OCI-LY1 (cell line): Measurements from ENCODE around the gene PANK4.

Source experiments
- H2AFZ ChIP-seq: fragments of 200-600 bp; sonication (generic), shearing (Covaris generic); 2 replicates; pipeline ENCODE4 v1.6.0; 2014; ENCODE audit warnings: antibody characterized with exemption, mild to moderate bottlenecking, low read length
- H3F3A ChIP-seq: fragments of 200-600 bp; sonication (generic), shearing (Covaris generic); 2 replicates; pipeline ENCODE4 v1.6.0; 2014; ENCODE audit warnings: mild to moderate bottlenecking, antibody characterized with exemption, low read length, moderate library complexity; ENCODE audit not compliant: insufficient read depth
- H3K27ac ChIP-seq: fragments of 200-600 bp; sonication (generic); 2 replicates; pipeline ENCODE4 v1.5.1; 2014; ENCODE audit warnings: low read length, mixed run types, mild to moderate bottlenecking, low read depth; ENCODE audit not compliant: poor library complexity, severe bottlenecking
- H3K27me3 ChIP-seq: fragments of 200-600 bp; sonication (generic); 2 replicates; pipeline ENCODE4 v1.6.0; 2014; ENCODE audit warnings: antibody characterized with exemption, mild to moderate bottlenecking, low read length, moderate library complexity; ENCODE audit not compliant: insufficient read depth
- H3K36me3 ChIP-seq: fragments of 200-600 bp; sonication (generic); 2 replicates; pipeline ENCODE4 v1.6.1; 2014; ENCODE audit warnings: mild to moderate bottlenecking, antibody characterized with exemption, low read length, moderate library complexity, mixed read lengths; ENCODE audit not compliant: insufficient read depth
- H3K4me1 ChIP-seq: fragments of 200-600 bp; sonication (generic); 2 replicates; pipeline ENCODE4 v1.5.1; 2014; ENCODE audit warnings: mild to moderate bottlenecking, low read length, moderate library complexity; ENCODE audit not compliant: insufficient read depth, severe bottlenecking
- H3K4me2 ChIP-seq: fragments of 200-600 bp; sonication (generic), shearing (Covaris generic); 2 replicates; pipeline ENCODE4 v1.6.1; 2014; ENCODE audit warnings: low read length
- H3K4me3 ChIP-seq: fragments of 200-600 bp; sonication (generic); 2 replicates; pipeline ENCODE4 v1.5.1; 2014; ENCODE audit warnings: low read length, low read depth, mild to moderate bottlenecking, mixed read lengths; ENCODE audit not compliant: poor library complexity, severe bottlenecking
- H3K79me2 ChIP-seq: fragments of 200-600 bp; shearing (Covaris generic); 2 replicates; pipeline ENCODE4 v1.6.1; 2016; ENCODE audit warnings: mixed run types, low read length, mixed read lengths; ENCODE audit not compliant: insufficient read depth
- H3K9ac ChIP-seq: fragments of 200-600 bp; sonication (generic), shearing (Covaris generic); 2 replicates; pipeline ENCODE4 v1.6.1; 2014; ENCODE audit warnings: mild to moderate bottlenecking, low read length, mixed read lengths
- H3K9me2 ChIP-seq: fragments of 200-600 bp; sonication (generic), shearing (Covaris generic); 2 replicates; pipeline ENCODE4 v1.6.1; 2014; ENCODE audit warnings: low read depth, mild to moderate bottlenecking, low read length, mixed read lengths
- H3K9me3 ChIP-seq: fragments of 200-600 bp; shearing (Covaris generic); 2 replicates; pipeline ENCODE4 v1.6.1; 2014; ENCODE audit warnings: low read length, mixed read lengths
- H4K20me1 ChIP-seq: fragments of 200-600 bp; sonication (generic), shearing (Covaris generic); 2 replicates; pipeline ENCODE4 v1.6.0; 2016; ENCODE audit warnings: mild to moderate bottlenecking, low read length; ENCODE audit not compliant: insufficient read depth
- CTCF ChIP-seq: fragments of 200-600 bp; sonication (generic), shearing (Covaris generic); IDR thresholded peaks from 2 replicates; pipeline ENCODE4 v1.5.1; 2017; ENCODE audit warnings: mild to moderate bottlenecking, antibody characterized with exemption, low read length, moderate library complexity, mixed read lengths
- EZH2 ChIP-seq: fragments of 200-600 bp; sonication (generic), shearing (Covaris generic); IDR thresholded peaks from 2 replicates; pipeline ENCODE4 v1.8.0; 2017; ENCODE audit warnings: borderline replicate concordance, mixed run types, mild to moderate bottlenecking, antibody characterized with exemption, low read length, moderate library complexity, mixed read lengths

PANK4 gene

DNA sequence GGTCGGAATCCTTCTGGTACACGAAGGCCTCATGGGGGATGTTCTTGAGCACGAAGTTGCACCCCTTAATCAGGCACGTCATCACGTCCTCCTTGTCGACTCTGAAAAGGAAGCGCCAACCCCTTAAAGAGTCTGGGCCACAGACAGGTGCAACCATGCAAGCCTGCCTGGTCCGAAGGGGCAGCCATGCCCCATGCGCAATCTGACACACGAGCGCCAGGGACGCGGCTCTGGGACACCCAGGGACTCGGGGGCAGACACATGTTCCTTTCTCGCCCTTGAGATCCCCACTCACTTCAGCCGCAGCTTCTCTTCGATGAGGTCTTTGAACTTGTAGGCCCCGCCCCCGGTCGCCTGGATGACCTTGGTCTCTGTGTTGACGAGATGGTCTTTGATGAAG lies 5.6 kb downstream of the PANK4 start:
- Histone ChIP-seq H3K4me2 (no peak overlapping the region), H3K4me3 (no peak overlapping the region), H2AFZ (no peak overlapping the region), H3K4me1 (peaks cover 19% of the 10 kb centered on the region), H3K9me3 (no peaks in the 10 kb centered on the region), H4K20me1 (no peaks in the 10 kb centered on the region), H3K27me3 (no peaks in the 10 kb centered on the region), H3K9me2 (no peaks in the 10 kb centered on the region), H3K36me3 (peaks cover 60% of the 10 kb centered on the region), H3K9ac (no peak overlapping the region), H3K27ac (no peak overlapping the region), H3F3A (no peaks in the 10 kb centered on the region), H3K79me2 (peaks cover 33% of the 10 kb centered on the region)
- no peak for TF ChIP-seq EZH2
- TF ChIP-seq CTCF = no peak

GRCh38 chr1:2520206-2520605 lies 6.2 kb downstream of the PANK4 start:
- peaks cover 27% of the 10 kb centered on the region for H3K79me2 ChIP-seq
- no peak overlapping the region for H3K27ac ChIP-seq
- peaks cover 16% of the 10 kb centered on the region for H3K4me1 ChIP-seq
- H2AFZ ChIP-seq = no peak overlapping the region
- no peak overlapping the region for H3K4me3 ChIP-seq
- no peak overlapping the region for H3K9ac ChIP-seq
- peaks cover 66% of the 10 kb centered on the region for H3K36me3 ChIP-seq
- no peaks in the 10 kb centered on the region for H3F3A ChIP-seq
- no peak for TF ChIP-seq CTCF
- TF ChIP-seq EZH2 = no peak
- no peaks in the 10 kb centered on the region for H4K20me1 ChIP-seq
- no peaks in the 10 kb centered on the region for H3K9me2 ChIP-seq
- H3K9me3 ChIP-seq = no peaks in the 10 kb centered on the region
- no peaks in the 10 kb centered on the region for H3K27me3 ChIP-seq
- no peak overlapping the region for H3K4me2 ChIP-seq

DNA sequence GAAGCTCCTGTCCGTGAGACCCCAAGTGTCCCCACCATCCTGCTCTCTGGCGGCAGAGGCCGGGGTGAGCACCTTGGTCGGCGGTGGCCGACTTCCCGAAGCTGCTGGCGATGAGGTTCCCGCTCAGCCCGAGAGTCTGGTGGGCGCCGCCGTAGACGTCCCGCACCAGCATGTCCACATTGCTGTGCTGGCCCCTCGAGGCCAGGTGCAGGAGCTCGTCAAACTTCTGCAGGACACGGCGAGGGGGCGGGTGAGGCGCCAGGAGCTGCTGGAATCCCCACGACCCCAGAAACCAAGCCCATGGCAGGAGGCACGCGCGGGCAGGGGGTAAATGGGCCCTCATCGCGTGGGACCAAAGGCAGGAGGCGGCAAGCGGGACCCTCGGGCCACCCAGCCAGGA lies 6.7 kb downstream of the PANK4 start:
- H3K4me2 ChIP-seq = no peak overlapping the region
- H3K27me3 ChIP-seq = no peaks in the 10 kb centered on the region
- no peaks in the 10 kb centered on the region for H3K9me2 ChIP-seq
- H3K4me1 ChIP-seq = peaks cover 11% of the 10 kb centered on the region
- H2AFZ ChIP-seq = no peak overlapping the region
- peaks cover 22% of the 10 kb centered on the region for H3K79me2 ChIP-seq
- H3K4me3 ChIP-seq = no peak overlapping the region
- H3K36me3 ChIP-seq = peaks cover 71% of the 10 kb centered on the region
- no peaks in the 10 kb centered on the region for H4K20me1 ChIP-seq
- H3K9ac ChIP-seq = no peak overlapping the region
- H3K9me3 ChIP-seq = no peaks in the 10 kb centered on the region
- TF ChIP-seq CTCF = no peak
- TF ChIP-seq EZH2 = no peak
- no peak overlapping the region for H3K27ac ChIP-seq
- H3F3A ChIP-seq = no peaks in the 10 kb centered on the region
